ENCODE results near the gene SLC25A12. TPM values are rescaled to one million over a fixed set of nuclear protein-coding genes. Genes with fewer than 3 reads are reported as not detected.
A peak's percentile ranks its signal among the peaks of the same experiment; 100 is the strongest.

The SLC25A12 gene
- total and polyA plus RNA-seq, 2 of the 13 experiments (the other 11 are each of a cell fraction or from before 2014, with no cell fraction given), result 8.1 to 15.9 TPM

DNA sequence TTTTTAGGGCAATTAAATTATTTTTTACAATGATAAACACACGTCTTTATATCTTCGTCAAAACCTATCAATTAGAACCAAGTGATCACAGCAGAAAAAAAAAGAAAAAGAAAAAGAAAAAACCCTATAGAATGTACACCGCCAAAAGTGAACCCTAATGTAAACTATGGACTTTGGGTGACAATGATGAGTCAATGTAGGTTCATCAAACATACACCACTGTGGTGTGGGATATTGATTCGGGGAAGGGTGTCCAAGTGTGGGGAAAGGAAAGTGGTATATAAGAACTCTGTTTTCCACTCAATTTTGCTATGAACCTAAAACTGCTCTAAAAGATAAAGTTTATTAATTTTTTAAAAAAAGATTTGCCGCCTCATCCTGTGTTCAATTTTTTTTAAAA is 121.7 kb downstream of the SLC25A12 start (continued):
- TF ChIP-seq KDM5B (CRISPR knock-in tag; IDR thresholded peaks at IDR 0.05; ENCODE audit: borderline replicate concordance) (no peak), RBFOX2 (IDR thresholded peaks at IDR 0.05; ENCODE audit: low read depth, low read length) (no peak), TBX2 (CRISPR knock-in tag; IDR thresholded peaks at IDR 0.05; ENCODE audit: borderline replicate concordance) (no peak), MAFK (conservative IDR thresholded peaks at IDR 0.05 in 1 of 2, IDR thresholded peaks at IDR 0.05 in 1 of 2; ENCODE audit: low read length in 2 of 2) (no peak), ZNF577 (CRISPR knock-in tag; IDR thresholded peaks at IDR 0.05; ENCODE audit: borderline replicate concordance, low read depth) (no peak), ELF4 (CRISPR knock-in tag; IDR thresholded peaks at IDR 0.05; ENCODE audit: borderline replicate concordance) (no peak), HOXA5 (CRISPR knock-in tag; IDR thresholded peaks at IDR 0.05) (no peak), IRF2 (CRISPR knock-in tag; IDR thresholded peaks at IDR 0.05) (0 out of 2 replicates have a peak, but pooled peaks have one; percentile 26), SALL1 (CRISPR knock-in tag; IDR thresholded peaks at IDR 0.05) (peak; percentile 58; the same call in 1 of the 2 replicates), ZNF766 (CRISPR knock-in tag; IDR thresholded peaks at IDR 0.05; ENCODE audit: borderline replicate concordance) (no peak), KDM6A (CRISPR knock-in tag; IDR thresholded peaks at IDR 0.05; ENCODE audit: low read depth) (peak; percentile 76; the same call in 1 of the 2 replicates), PITX1 (CRISPR knock-in tag; IDR thresholded peaks at IDR 0.05) (no peak), MXI1 (IDR thresholded peaks at IDR 0.05; ENCODE audit: borderline replicate concordance, low read depth, low read length) (no peak), HOXA7 (CRISPR knock-in tag; IDR thresholded peaks at IDR 0.05) (no peak), HOXA3 (CRISPR knock-in tag; IDR thresholded peaks at IDR 0.05) (0 out of 2 replicates have a peak, but pooled peaks have one; percentile 41), ZNF329 (CRISPR knock-in tag; IDR thresholded peaks at IDR 0.05; ENCODE audit: low read depth) (no peak), PHF20 (CRISPR knock-in tag; IDR thresholded peaks at IDR 0.05) (no peak), HIVEP1 (CRISPR knock-in tag; IDR thresholded peaks at IDR 0.05) (no peak), RFXANK (CRISPR knock-in tag; IDR thresholded peaks at IDR 0.05) (peak; percentile 30; the same call in 1 of the 2 replicates), TEAD3 (CRISPR knock-in tag; optimal IDR thresholded peaks at IDR 0.05; ENCODE audit: borderline replicate concordance) (peak; percentile 66), SIN3B (IDR thresholded peaks at IDR 0.05; ENCODE audit: low read length) (no peak), WIZ (CRISPR knock-in tag; IDR thresholded peaks at IDR 0.05) (no peak), ZNF737 (CRISPR knock-in tag; IDR thresholded peaks at IDR 0.05; ENCODE audit: borderline replicate concordance) (no peak), ZC3H4 (CRISPR knock-in tag; IDR thresholded peaks at IDR 0.05; ENCODE audit: borderline replicate concordance) (no peak), NFIC (IDR thresholded peaks at IDR 0.05; ENCODE audit: low read length) (peak; percentile 73; the same call in 1 of the 2 replicates), CBX1 (IDR thresholded peaks at IDR 0.05; ENCODE audit: low read depth) (no peak), HDAC1 (CRISPR knock-in tag; IDR thresholded peaks at IDR 0.05) (peak; percentile 62; the same call in 1 of the 2 replicates), ZNF292 (CRISPR knock-in tag; IDR thresholded peaks at IDR 0.05; ENCODE audit: borderline replicate concordance, low read depth) (no peak), ARNTL (CRISPR knock-in tag; IDR thresholded peaks at IDR 0.05) (no peak)
- TF ChIP-seq, protein P1, sequence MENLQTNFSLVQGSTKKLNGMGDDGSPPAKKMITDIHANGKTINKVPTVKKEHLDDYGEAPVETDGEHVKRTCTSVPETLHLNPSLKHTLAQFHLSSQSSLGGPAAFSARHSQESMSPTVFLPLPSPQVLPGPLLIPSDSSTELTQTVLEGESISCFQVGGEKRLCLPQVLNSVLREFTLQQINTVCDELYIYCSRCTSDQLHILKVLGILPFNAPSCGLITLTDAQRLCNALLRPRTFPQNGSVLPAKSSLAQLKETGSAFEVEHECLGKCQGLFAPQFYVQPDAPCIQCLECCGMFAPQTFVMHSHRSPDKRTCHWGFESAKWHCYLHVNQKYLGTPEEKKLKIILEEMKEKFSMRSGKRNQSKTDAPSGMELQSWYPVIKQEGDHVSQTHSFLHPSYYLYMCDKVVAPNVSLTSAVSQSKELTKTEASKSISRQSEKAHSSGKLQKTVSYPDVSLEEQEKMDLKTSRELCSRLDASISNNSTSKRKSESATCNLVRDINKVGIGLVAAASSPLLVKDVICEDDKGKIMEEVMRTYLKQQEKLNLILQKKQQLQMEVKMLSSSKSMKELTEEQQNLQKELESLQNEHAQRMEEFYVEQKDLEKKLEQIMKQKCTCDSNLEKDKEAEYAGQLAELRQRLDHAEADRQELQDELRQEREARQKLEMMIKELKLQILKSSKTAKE (CRISPR knock-in tag; IDR thresholded peaks at IDR 0.05; ENCODE audit: borderline replicate concordance), result no peak
- TF ChIP-seq, protein P2, sequence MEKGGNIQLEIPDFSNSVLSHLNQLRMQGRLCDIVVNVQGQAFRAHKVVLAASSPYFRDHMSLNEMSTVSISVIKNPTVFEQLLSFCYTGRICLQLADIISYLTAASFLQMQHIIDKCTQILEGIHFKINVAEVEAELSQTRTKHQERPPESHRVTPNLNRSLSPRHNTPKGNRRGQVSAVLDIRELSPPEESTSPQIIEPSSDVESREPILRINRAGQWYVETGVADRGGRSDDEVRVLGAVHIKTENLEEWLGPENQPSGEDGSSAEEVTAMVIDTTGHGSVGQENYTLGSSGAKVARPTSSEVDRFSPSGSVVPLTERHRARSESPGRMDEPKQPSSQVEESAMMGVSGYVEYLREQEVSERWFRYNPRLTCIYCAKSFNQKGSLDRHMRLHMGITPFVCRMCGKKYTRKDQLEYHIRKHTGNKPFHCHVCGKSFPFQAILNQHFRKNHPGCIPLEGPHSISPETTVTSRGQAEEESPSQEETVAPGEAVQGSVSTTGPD (CRISPR knock-in tag; IDR thresholded peaks at IDR 0.05), result no peak
